ENCODE data around the gene GRIP2. TPM values are rescaled to one million over a fixed set of nuclear protein-coding genes. Genes with fewer than 3 reads are reported as not detected.

Gene GRIP2
- total and polyA plus RNA-seq, 2 donors (not counting 3 experiments of a cell fraction or from before 2014, with no cell fraction given) = not detected

GRCh38 chr3:14458434-14459275 lies 81.5 kb downstream of the GRIP2 start:
- TF ChIP-seq GATA2 (IDR thresholded peaks at IDR 0.05; ENCODE audit: insufficient read depth, insufficient read length, low read depth, low read length) (no peak), POLR2AphosphoS5 (IDR thresholded peaks at IDR 0.05; ENCODE audit: insufficient read depth, low read depth, low read length) (no peak), FOS (IDR thresholded peaks at IDR 0.05; ENCODE audit: borderline replicate concordance, insufficient read depth, low read length) (no peak), EZH2 (IDR thresholded peaks at IDR 0.05; ENCODE audit: borderline replicate concordance, low read depth, low read length, severe bottlenecking) (no peak), MYC (IDR thresholded peaks at IDR 0.05; ENCODE audit: low read depth, low read length) (no peak), JUN (IDR thresholded peaks at IDR 0.05; ENCODE audit: borderline replicate concordance, insufficient read depth, insufficient read length, low read depth) (no peak), CTCF (IDR thresholded peaks at IDR 0.05; ENCODE audit: extremely low read depth in 1 of 2, insufficient read depth in 1 of 2, low read depth in 1 of 2, low read length in 2 of 2) (no peak), POLR2A (IDR thresholded peaks at IDR 0.05; ENCODE audit: low read depth, low read length) (no peak), MAX (IDR thresholded peaks at IDR 0.05; ENCODE audit: insufficient read depth, insufficient read length) (no peak)
- H3K27ac ChIP-seq (ENCODE audit: insufficient read depth, low read depth, low read length) = no peak overlapping the region
- peaks cover 43% of the 10 kb centered on the region for H3K4me1 ChIP-seq (ENCODE audit: control insufficient read depth, extremely low read depth, insufficient read depth, low read length)
- DNase-seq (ENCODE audit: low read depth, low spot score) (peak; percentile 24), FAIRE-seq (no peak)
- no TSS peak for BruUV-seq (replicated peaks)
- dilution Hi-C loops (cut with MboI; ENCODE audit: extremely low pct_ligation_motif_present, low sequenced_read_pairs) = no loop called here
- CTCF ChIA-PET = interaction anchor here (1.0 to 2.3 kb wide), 10 partner anchors 9 to 562 kb away, joined by 3 to 11 read pairs (median 4); partner anchors contain the start of gene SLC6A6
- H3K9me3 ChIP-seq (replicated peaks; ENCODE audit: control insufficient read depth, insufficient read depth, low read length) = no peaks in the 10 kb centered on the region
- H3K4me3 ChIP-seq (replicated peaks in 1 of 3; ENCODE audit: insufficient read depth in 1 of 3, low read depth in 1 of 3, low read length in 3 of 3) = no peak overlapping the region
- H3K36me3 ChIP-seq (ENCODE audit: control insufficient read depth in 2 of 2, extremely low read depth in 1 of 2, insufficient read depth in 2 of 2, low read length in 2 of 2) = no peaks in the 10 kb centered on the region
- H3K9ac ChIP-seq (replicated peaks; ENCODE audit: extremely low read depth, insufficient read depth, low read length) = no peak overlapping the region
- POLR2A ChIA-PET = interaction anchor here (1.6 kb wide), 1 partner anchor 280 kb away, joined by 3 read pairs; the partner anchor contains the start of gene LSM3
- H3K9me1 ChIP-seq (replicated peaks; ENCODE audit: control insufficient read depth, extremely low read depth, insufficient read depth, low read length) = no peaks in the 10 kb centered on the region
- no peak overlapping the region for H2AFZ ChIP-seq (ENCODE audit: low read depth, low read length)
- no peaks in the 10 kb centered on the region for H4K20me1 ChIP-seq (replicated peaks; ENCODE audit: control insufficient read depth, extremely low read depth, insufficient read depth, low read length)
- intact Hi-C loops (cut with micrococcal nuclease) = no loop called here
- no peaks in the 10 kb centered on the region for H3K79me2 ChIP-seq (ENCODE audit: control insufficient read depth, insufficient read depth, low read length)
- no peak overlapping the region for H3K4me2 ChIP-seq (ENCODE audit: insufficient read depth, low read length)
- H3K27me3 ChIP-seq (ENCODE audit: control insufficient read depth in 2 of 2, insufficient read depth in 2 of 2, low read length in 2 of 2) = no peaks in the 10 kb centered on the region

Data from endothelial cell of umbilical vein (primary cell).